ENCODE measurements around the gene RGS9.
"Not testable (repeated sequence)": the region's sequence is repeated elsewhere in the genome, so short reads cannot be mapped to it uniquely, and the experiment has no call there.

Gene RGS9

DNA sequence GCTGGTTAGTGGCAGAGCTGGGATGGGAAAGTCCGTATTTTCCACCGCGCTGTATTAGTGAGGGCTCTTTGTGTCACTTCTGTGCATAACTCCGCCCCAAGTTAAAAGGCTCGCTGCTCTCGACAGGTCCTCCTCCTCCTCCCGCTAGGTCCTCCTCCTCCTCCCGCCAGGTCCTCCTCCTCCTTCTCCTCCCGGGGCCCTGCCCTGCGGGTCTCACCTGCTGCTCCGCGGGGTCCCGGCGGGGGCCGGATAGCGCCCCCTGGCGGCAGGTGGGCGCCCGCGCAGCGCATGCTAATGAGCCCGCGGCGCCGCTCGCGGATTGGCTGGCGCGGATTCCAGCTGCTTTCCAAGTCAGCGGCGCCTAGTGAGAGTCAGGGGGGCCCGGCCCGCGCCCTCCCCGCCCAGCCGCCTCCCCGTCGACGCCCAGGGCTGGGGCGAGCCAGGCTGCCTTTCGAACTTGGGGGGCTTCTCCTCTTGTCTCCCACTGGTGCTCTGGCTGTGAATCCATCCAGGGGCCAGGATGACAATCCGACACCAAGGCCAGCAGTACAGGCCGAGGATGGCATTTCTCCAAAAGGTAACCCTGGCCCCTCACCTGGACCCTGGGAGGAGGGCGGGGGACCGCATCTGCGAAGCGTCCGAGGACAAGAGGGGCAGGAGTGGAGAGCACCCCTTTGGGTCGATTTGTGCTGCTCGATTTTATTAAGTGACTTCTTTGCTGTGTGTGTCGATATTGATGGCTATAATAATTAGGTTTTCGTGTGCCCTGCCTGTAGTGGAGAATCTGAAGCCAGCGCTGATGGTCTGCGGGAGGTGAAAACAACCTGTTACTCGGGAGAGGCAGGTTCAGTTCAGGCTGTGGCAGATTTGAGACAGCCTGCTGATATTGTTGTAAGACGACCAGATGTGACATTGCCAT lies at the start of gene RGS9:
Gene RGS9 (plus strand): TSS at position 350 of the 919 bp plus-strand sequence. CDS start 171 bp downstream, at position 521.
- DNase-seq (ENCODE audit: low read depth): peak; percentile 45
- TF ChIP-seq, protein P1, sequence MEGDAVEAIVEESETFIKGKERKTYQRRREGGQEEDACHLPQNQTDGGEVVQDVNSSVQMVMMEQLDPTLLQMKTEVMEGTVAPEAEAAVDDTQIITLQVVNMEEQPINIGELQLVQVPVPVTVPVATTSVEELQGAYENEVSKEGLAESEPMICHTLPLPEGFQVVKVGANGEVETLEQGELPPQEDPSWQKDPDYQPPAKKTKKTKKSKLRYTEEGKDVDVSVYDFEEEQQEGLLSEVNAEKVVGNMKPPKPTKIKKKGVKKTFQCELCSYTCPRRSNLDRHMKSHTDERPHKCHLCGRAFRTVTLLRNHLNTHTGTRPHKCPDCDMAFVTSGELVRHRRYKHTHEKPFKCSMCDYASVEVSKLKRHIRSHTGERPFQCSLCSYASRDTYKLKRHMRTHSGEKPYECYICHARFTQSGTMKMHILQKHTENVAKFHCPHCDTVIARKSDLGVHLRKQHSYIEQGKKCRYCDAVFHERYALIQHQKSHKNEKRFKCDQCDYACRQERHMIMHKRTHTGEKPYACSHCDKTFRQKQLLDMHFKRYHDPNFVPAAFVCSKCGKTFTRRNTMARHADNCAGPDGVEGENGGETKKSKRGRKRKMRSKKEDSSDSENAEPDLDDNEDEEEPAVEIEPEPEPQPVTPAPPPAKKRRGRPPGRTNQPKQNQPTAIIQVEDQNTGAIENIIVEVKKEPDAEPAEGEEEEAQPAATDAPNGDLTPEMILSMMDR (conservative IDR thresholded peaks at IDR 0.05; ENCODE audit: low read length): peak; percentile 46
- H3K4me3 ChIP-seq (ENCODE audit: low read length): peak within 1 kb of the TSS; percentile 47

DNA sequence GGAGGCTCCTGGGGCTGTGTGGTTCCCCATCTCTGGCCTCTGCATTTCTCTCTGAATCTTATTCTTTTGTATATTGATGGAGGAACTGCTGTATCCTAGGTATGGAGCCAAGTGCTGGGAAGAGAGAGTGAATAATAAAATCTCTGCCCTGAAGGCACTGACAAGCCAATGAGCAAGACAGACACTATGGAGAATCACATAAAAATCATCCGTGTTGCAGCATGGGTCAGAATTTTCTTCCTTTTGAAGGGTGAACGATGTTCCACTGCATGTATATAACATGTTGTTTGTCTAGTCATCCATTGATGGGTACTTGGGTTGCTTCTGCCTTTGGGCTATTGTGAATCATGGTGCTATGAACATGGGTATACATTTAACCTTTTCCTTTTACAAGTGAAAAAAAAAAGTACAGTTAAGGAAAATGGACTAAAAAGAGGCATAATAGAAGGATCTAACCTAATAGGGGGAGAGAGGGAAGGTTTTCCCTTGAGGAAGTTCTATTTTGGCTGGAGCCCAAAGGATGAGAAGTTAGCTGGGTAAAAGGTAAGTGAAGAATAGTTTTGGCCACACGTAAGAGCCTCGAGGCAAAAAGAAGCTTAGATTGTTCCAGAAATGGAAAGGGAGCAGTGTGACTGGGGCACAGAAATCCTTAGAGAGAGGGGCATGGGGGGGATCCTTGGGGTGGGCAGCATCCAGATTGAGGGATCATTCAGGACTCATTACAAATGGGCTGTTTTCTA lies 48.4 kb upstream of the RGS9 start:
- TF ChIP-seq, protein P1 (conservative IDR thresholded peaks at IDR 0.05; ENCODE audit: low read length): no peak
- no peak overlapping the region for H3K4me3 ChIP-seq (ENCODE audit: low read length)
- DNase-seq (ENCODE audit: low read depth): no peak

DNA sequence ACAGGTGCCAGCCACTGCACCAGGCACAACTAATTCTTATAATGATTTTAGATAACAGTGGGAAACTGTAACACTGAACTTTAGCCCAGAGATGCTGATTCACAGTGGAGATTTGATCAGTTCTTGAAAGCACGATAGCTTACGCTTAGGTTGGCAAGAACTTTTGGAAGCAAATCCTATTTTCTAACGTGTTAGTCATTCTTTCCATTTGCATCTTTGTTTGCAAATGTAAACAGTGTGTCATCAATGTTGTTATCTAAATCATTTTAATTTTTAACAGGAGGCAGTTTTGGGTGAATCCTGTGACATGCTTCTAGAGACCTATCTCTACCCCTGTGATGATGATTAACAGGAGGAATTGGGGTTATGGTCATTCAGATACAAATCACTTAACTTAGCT lies 44.9 kb upstream of the RGS9 start:
- peak; percentile 53 for DNase-seq (ENCODE audit: low read depth)
- no peak overlapping the region for H3K4me3 ChIP-seq (ENCODE audit: low read length)
- TF ChIP-seq, protein P1 (conservative IDR thresholded peaks at IDR 0.05; ENCODE audit: low read length): no peak

DNA sequence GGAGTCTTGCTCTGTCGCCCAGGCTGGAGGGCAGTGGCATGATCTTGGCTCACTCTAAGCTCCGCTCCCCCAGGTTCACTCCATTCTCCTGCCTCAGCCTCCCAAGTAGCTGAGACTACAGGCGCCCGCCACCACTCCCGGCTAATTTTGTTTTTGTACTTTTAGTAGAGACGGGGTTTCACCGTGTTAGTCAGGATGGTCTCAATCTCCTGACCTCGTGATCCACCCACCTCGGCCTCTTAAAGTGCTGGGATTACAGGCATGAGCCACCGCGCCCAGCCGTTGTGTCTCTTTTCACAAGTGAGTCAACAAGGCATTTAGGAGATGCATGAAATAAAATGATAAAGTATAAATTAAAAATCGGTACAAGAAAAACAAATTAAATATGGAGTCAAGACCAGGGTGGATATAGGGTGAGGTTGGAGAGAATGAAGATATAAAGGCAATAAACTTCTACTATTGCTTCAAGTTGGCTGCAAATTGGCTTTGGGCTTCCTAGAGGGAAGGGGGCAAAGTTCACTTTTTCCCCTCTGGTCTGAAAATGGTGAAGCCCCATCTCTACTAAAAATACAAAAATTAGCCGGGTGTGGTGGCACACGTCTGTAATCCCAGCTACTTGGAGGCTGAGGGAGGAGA lies 44.3 kb upstream of the RGS9 start:
- DNase-seq (ENCODE audit: low read depth); H3K4me3 ChIP-seq (ENCODE audit: low read length): not testable (repeated sequence)

DNA sequence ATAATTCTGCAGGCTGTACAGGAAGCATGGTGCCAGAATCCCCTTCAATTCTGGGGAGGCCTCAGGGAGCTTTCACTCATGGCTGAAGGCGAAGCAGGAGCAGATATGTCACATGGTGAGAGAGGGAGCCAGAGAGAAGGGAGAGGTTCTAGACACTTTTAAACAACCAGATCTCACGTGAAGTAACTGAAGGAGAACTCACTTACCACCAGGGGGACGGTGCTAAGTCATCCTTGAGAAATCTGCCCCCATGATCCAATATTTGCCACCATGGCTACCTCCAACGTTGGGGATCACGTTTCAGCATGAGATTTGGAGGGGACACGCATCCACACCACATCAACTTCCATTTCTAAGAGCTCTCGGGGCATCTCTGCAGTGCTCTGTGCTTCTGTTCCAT lies 43.2 kb upstream of the RGS9 start:
- no peak overlapping the region for H3K4me3 ChIP-seq (ENCODE audit: low read length)
- DNase-seq (ENCODE audit: low read depth): no peak
- TF ChIP-seq, protein P1 (conservative IDR thresholded peaks at IDR 0.05; ENCODE audit: low read length): peak; percentile 25

DNA sequence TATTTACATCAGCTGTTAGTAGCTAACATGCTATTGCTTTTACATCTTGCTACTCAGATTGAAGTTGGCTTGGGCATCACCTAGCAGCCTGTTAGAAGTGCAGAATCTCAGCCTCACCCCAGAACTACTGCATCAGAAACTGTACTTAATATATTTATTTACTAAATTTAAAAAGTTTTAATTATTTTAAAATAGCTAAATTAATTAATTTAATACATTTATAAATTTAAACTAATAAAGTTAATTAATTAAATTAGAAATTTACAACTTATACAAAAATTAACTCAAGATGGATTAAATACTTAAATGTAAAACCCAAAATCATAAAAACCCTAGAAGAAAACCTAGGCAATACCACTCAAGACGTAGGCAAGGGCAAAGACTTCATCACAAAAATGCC lies 41.7 kb upstream of the RGS9 start:
- no peak overlapping the region for H3K4me3 ChIP-seq (ENCODE audit: low read length)
- DNase-seq (ENCODE audit: low read depth): no peak
- TF ChIP-seq, protein P1 (conservative IDR thresholded peaks at IDR 0.05; ENCODE audit: low read length): no peak

DNA sequence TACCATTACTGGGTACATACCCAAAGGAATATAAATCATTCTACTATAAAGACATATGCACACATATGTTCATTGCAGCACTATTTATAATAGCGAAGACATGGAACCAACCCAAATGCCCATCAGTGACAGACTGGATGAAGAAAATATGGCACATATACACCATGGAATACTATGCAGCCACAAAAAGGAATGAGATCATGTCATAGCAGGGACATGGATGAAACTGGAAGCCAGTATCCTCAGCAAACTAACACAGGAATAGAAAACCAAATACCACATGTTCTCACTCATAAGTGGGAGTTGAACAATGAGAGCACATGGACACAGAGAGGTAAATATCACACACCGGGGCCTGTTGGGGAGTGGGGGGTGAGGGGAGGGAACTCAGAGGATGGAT lies 40.8 kb upstream of the RGS9 start:
- not testable (repeated sequence) for H3K4me3 ChIP-seq (ENCODE audit: low read length); DNase-seq (ENCODE audit: low read depth)
